SK-N-SH (cell line): ENCODE measurements around the gene RBM18.

Source experiments
- CHD2 ChIP-seq: fragments of 150-350 bp; IDR thresholded peaks from 2 replicates; pipeline ENCODE4 v1.6.1; 2018; ENCODE audit warnings: low read length; ENCODE audit not compliant: partially characterized antibody
- CTCF ChIP-seq: fragments of 200-600 bp; sonication (generic); IDR thresholded peaks from 2 replicates; pipeline ENCODE4 v1.6.1; 2017; ENCODE audit warnings: antibody characterized with exemption, mild to moderate bottlenecking, moderate library complexity
- EP300 ChIP-seq, 2 experiments: IDR thresholded peaks; 2 replicates each; pipeline versions ENCODE4 v1.4.0 to v1.6.1; 2012; ENCODE audit warnings: borderline replicate concordance in 1 of 2, low read depth in 1 of 2, low read length in 1 of 2
- EZH2phosphoT487 ChIP-seq: fragments of 200-600 bp; sonication (generic); IDR thresholded peaks from 2 replicates; pipeline ENCODE4 v1.6.1; 2017; ENCODE audit warnings: low read depth, mixed run types, mild to moderate bottlenecking, antibody characterized with exemption, moderate library complexity, borderline replicate concordance
- MAX ChIP-seq: IDR thresholded peaks from 2 replicates; pipeline ENCODE4 v1.4.0; 2012; ENCODE audit warnings: low read depth
- PBX3 ChIP-seq: IDR thresholded peaks from 2 replicates; pipeline ENCODE4; 2012
- REST ChIP-seq: IDR thresholded peaks from 2 replicates; pipeline ENCODE4 v1.6.1; 2012; ENCODE audit warnings: mild to moderate bottlenecking, low read depth, low read length, moderate library complexity
- TAF1 ChIP-seq: IDR thresholded peaks from 2 replicates; pipeline ENCODE4 v1.6.1; 2012; ENCODE audit warnings: low read depth, mild to moderate bottlenecking, low read length, moderate library complexity, borderline replicate concordance
- TEAD4 ChIP-seq: IDR thresholded peaks from 2 replicates; pipeline ENCODE4 v1.4.0; 2012; ENCODE audit warnings: mild to moderate bottlenecking, borderline replicate concordance; ENCODE audit not compliant: insufficient read depth
- USF1 ChIP-seq: IDR thresholded peaks from 2 replicates; pipeline ENCODE4 v1.4.0; 2012; ENCODE audit warnings: low read depth, borderline replicate concordance
- USF2 ChIP-seq: fragments of 150-350 bp; IDR thresholded peaks from 2 replicates; pipeline ENCODE4 v1.6.1; 2017; ENCODE audit warnings: antibody characterized with exemption, low read length, low read depth, borderline replicate concordance

- TF ChIP-seq CTCF (no peak), USF2 (no peak), PBX3 (no peak), USF1 (no peak), CHD2 (no peak), MAX (no peak), REST (no peak), EP300 (IDR thresholded peaks at IDR 0.05; ENCODE audit: borderline replicate concordance in 1 of 2, low read depth in 1 of 2, low read length in 1 of 2) (no peak), TAF1 (no peak), EZH2phosphoT487 (no peak), TEAD4 (no peak)
Measured at GRCh38 chr9:122239722-122240121, 24.9 kb downstream of the RBM18 start.
